H1 (cell line): ENCODE data around the gene SLC23A3. TPM values are rescaled to one million over a fixed set of nuclear protein-coding genes. Genes with fewer than 3 reads are reported as not detected.
"Not testable (repeated sequence)": the region's sequence is repeated elsewhere in the genome, so short reads cannot be mapped to it uniquely, and the experiment has no call there.

Experiments used
- CTCF ChIA-PET: fragments of 300-600 bp; sonication (Branson Sonifier 250); formaldehyde crosslinking; loops from one replicate; lab custom pipeline; 2021; ENCODE audit not compliant: partially characterized antibody; lab: Charles Lee
- POLR2A ChIA-PET: fragments of 300-600 bp; sonication (Branson Sonifier 250); formaldehyde crosslinking; loops from one replicate; lab custom pipeline; 2021; ENCODE audit warnings: inconsistent platforms; ENCODE audit not compliant: partially characterized antibody; lab: Charles Lee
- DNase-seq, 2 experiments: peaks; one replicate each; pipeline versions ENCODE4 v3.0.0 to v3.0.0-alpha.2; 2010 to 2022; ENCODE audit warnings: low spot score in 2 of 2, low read depth in 1 of 2, mixed read lengths in 1 of 2
- FAIRE-seq: peaks from 2 replicates; lab custom pipeline; 2011; peaks lifted over from hg19 to GRCh38; lab: Jason Lieb, UNC
- H2AFZ ChIP-seq: 2 replicates; pipeline ENCODE4 v1.8.1; 2012; ENCODE audit warnings: low read length, inconsistent platforms
- H2AK5ac ChIP-seq: 2 replicates; pipeline ENCODE4 v1.6.1; 2013; ENCODE audit warnings: low read depth, low read length
- H2BK120ac ChIP-seq: replicated peaks from 2 replicates; pipeline ENCODE3; 2013; ENCODE audit warnings: low read depth, low read length, inconsistent platforms
- H2BK12ac ChIP-seq: 2 replicates; pipeline ENCODE4 v1.6.1; 2013; ENCODE audit warnings: low read depth, low read length
- H2BK15ac ChIP-seq: 2 replicates; pipeline ENCODE4 v1.6.1; 2013; ENCODE audit warnings: low read length
- H2BK20ac ChIP-seq: 2 replicates; pipeline ENCODE4 v1.6.1; 2013; ENCODE audit warnings: low read length
- H2BK5ac ChIP-seq: 2 replicates; pipeline ENCODE4 v1.6.1; 2013; ENCODE audit warnings: low read depth, low read length
- H3K14ac ChIP-seq: 2 replicates; pipeline ENCODE4 v1.6.1; 2013; ENCODE audit warnings: inconsistent platforms; ENCODE audit not compliant: insufficient read length
- H3K18ac ChIP-seq: 2 replicates; pipeline ENCODE4 v1.6.1; 2013; ENCODE audit warnings: low read length; ENCODE audit errors: extremely low read depth
- H3K23ac ChIP-seq: 2 replicates; pipeline ENCODE4 v1.6.1; 2013; ENCODE audit warnings: inconsistent platforms; ENCODE audit not compliant: insufficient read length
- H3K23me2 ChIP-seq: 2 replicates; pipeline ENCODE4 v1.6.1; 2013; ENCODE audit warnings: low read depth, low read length
- H3K27ac ChIP-seq: 2 replicates; pipeline ENCODE4 v1.6.1; 2011; ENCODE audit warnings: low read depth, low read length, inconsistent platforms
- H3K27me3 ChIP-seq, 4 experiments: replicated peaks in 1 of 4; 1 replicate in 1 of 4; 2 replicates in 3 of 4; pipeline versions ENCODE4 v1.6.1 to v1.8.1; 2011 to 2013; ENCODE audit warnings: low read length in 3 of 4, mild to moderate bottlenecking in 3 of 4, inconsistent platforms in 2 of 4, mixed read lengths in 2 of 4, moderate library complexity in 1 of 4; ENCODE audit not compliant: control insufficient read depth in 3 of 4, insufficient read depth in 3 of 4; ENCODE audit errors: extremely low read depth in 1 of 4
- H3K36me3 ChIP-seq, 4 experiments: 2 replicates each; pipeline versions ENCODE4 v1.6.1 to v1.8.1; 2011 to 2013; ENCODE audit warnings: mild to moderate bottlenecking in 4 of 4, low read length in 3 of 4, moderate library complexity in 2 of 4, control low read depth in 1 of 4, inconsistent platforms in 1 of 4; ENCODE audit not compliant: insufficient read depth in 4 of 4, control insufficient read depth in 2 of 4
- H3K4ac ChIP-seq: replicated peaks from 2 replicates; pipeline ENCODE3; 2013; ENCODE audit warnings: low read length, low read depth, mixed read lengths, inconsistent platforms; ENCODE audit not compliant: insufficient read length
- H3K4me1 ChIP-seq, 4 experiments: replicated peaks in 1 of 4; 1 replicate in 1 of 4; 2 replicates in 3 of 4; pipeline versions ENCODE4 v1.6.1 to v1.8.1; 2011 to 2013; ENCODE audit warnings: low read length in 3 of 4, inconsistent platforms in 2 of 4, mixed read lengths in 1 of 4; ENCODE audit not compliant: insufficient read depth in 4 of 4, control insufficient read depth in 3 of 4
- H3K4me2 ChIP-seq, 2 experiments: 2 replicates each; pipeline versions ENCODE4 v1.6.1 to v1.8.1; 2011 to 2013; ENCODE audit warnings: low read depth in 2 of 2, low read length in 2 of 2, control low read depth in 1 of 2, inconsistent platforms in 1 of 2, mild to moderate bottlenecking in 1 of 2; ENCODE audit not compliant: insufficient read depth in 1 of 2
- H3K4me3 ChIP-seq, 4 experiments: fragments of 200-600, 300-600 bp in 1 of 4; sonication (generic), shearing (Covaris generic), sonication (Bioruptor Twin) in 1 of 4; 2 replicates each; pipeline versions ENCODE4 v1.5.1 to v1.8.1; 2011 to 2016; ENCODE audit warnings: low read length in 4 of 4, low read depth in 3 of 4, control low read depth in 2 of 4, inconsistent platforms in 2 of 4, mild to moderate bottlenecking in 2 of 4, mixed read lengths in 1 of 4, moderate library complexity in 1 of 4; ENCODE audit not compliant: insufficient read depth in 2 of 4; ENCODE audit errors: extremely low read depth in 1 of 4
- H3K56ac ChIP-seq: replicated peaks from 2 replicates; pipeline ENCODE3; 2013; ENCODE audit warnings: low read depth, mild to moderate bottlenecking, mixed read lengths, low read length, inconsistent platforms; ENCODE audit not compliant: insufficient read length
- H3K79me1 ChIP-seq: 2 replicates; pipeline ENCODE4 v1.6.1; 2013; ENCODE audit warnings: low read depth, low read length, control low read depth
- H3K79me2 ChIP-seq, 2 experiments: 2 replicates each; pipeline versions ENCODE4 v1.6.1 to v1.8.1; 2012 to 2013; ENCODE audit warnings: low read length in 2 of 2, mild to moderate bottlenecking in 2 of 2, inconsistent platforms in 1 of 2; ENCODE audit not compliant: insufficient read depth in 2 of 2, control insufficient read depth in 1 of 2
- H3K9ac ChIP-seq, 4 experiments: replicated peaks in 1 of 4; 1 replicate in 1 of 4; 2 replicates in 3 of 4; pipeline versions ENCODE4 v1.6.1 to v1.8.1; 2011 to 2013; ENCODE audit warnings: low read depth in 3 of 4, low read length in 3 of 4, control low read depth in 2 of 4, mild to moderate bottlenecking in 2 of 4, moderate library complexity in 2 of 4, inconsistent platforms in 1 of 4; ENCODE audit errors: extremely low read depth in 1 of 4
- H3K9me3 ChIP-seq, 2 experiments: 2 replicates each; pipeline versions ENCODE4 v1.6.1 to v1.8.1; 2012 to 2013; ENCODE audit warnings: mild to moderate bottlenecking in 2 of 2, moderate library complexity in 2 of 2, control low read depth in 1 of 2, inconsistent platforms in 1 of 2, low read depth in 1 of 2, low read length in 1 of 2, mixed read lengths in 1 of 2; ENCODE audit not compliant: insufficient read depth in 2 of 2
- H4K20me1 ChIP-seq, 2 experiments: replicated peaks in 1 of 2; 2 replicates each; pipeline versions ENCODE3 to v1.8.1; 2011 to 2013; ENCODE audit warnings: inconsistent platforms in 2 of 2, low read length in 2 of 2, mild to moderate bottlenecking in 1 of 2; ENCODE audit not compliant: insufficient read depth in 2 of 2, control insufficient read depth in 1 of 2
- H4K5ac ChIP-seq: 2 replicates; pipeline ENCODE4 v1.6.1; 2013; ENCODE audit warnings: low read length, low read depth, mixed read lengths, inconsistent platforms; ENCODE audit not compliant: insufficient read length
- H4K8ac ChIP-seq: 2 replicates; pipeline ENCODE4 v1.8.0; 2013; ENCODE audit warnings: mild to moderate bottlenecking, moderate library complexity, low read length, inconsistent platforms; ENCODE audit not compliant: insufficient read depth; ENCODE audit errors: extremely low read depth
- H4K91ac ChIP-seq: replicated peaks from 2 replicates; pipeline ENCODE3; 2013; ENCODE audit warnings: low read length, mixed read lengths, inconsistent platforms; ENCODE audit not compliant: insufficient read length
- WGBS, 2 experiments: shearing (Covaris generic) in 1 of 2; methylation state at CpG; one replicate each; pipeline versions ENCODE4 v1.1.6 to v1.1.7; 2013 to 2015; ENCODE audit warnings: low lambda C conversion rate in 2 of 2, mixed read lengths in 2 of 2, inconsistent platforms in 1 of 2, low coverage in 1 of 2, missing lambda C conversion rate in 1 of 2; ENCODE audit not compliant: insufficient replicate concordance in 2 of 2, insufficient coverage in 1 of 2, insufficient read length in 1 of 2; ENCODE audit errors: extremely low coverage in 1 of 2, missing lambda C conversion rate in 1 of 2; 5-methylcytosine and 5-hydroxymethylcytosine counted together
- polyA plus RNA-seq, 7 experiments: library from polyadenylated mRNA; depleted of rRNA in 3 of 7; stranded (reverse) in 5 of 7; unstranded in 2 of 7; fragments of >200 nt in 5 of 7; fragments of 200-250 nt in 2 of 7; gene quantifications; 1 replicate in 5 of 7; 2 replicates in 1 of 7; 4 replicates in 1 of 7; pipeline versions ENCODE4 v1.2.1 to v1.2.3, GENCODE V29; 2011 to 2013; ENCODE audit warnings: missing spikeins in 2 of 7, mixed read lengths in 2 of 7
- total RNA-seq: library from RNA; stranded (reverse); fragmentation: NEBNext Ultra II Directional; extraction: Animal tissue kit (Norgen Biotek cat#: 25700); gene quantifications from 2 replicates; pipeline ENCODE4 v1.2.1, GENCODE V29; 2021

Gene SLC23A3
- total and polyA plus RNA-seq, 2 of the 8 experiments (the other 6 are each of a cell fraction or from before 2014, with no cell fraction given) = 0.35 to 0.84 TPM

GRCh38 chr2:219201331-219201730 lies 31.5 kb upstream of the SLC23A3 start:
- H3K56ac ChIP-seq, H3K18ac ChIP-seq, H2BK20ac ChIP-seq, H3K4me3 ChIP-seq, H3K14ac ChIP-seq, H2AFZ ChIP-seq, H2BK15ac ChIP-seq, H3K4ac ChIP-seq, H4K91ac ChIP-seq, H3K27me3 ChIP-seq, H4K5ac ChIP-seq, H3K4me2 ChIP-seq, H3K36me3 ChIP-seq, H4K8ac ChIP-seq, H3K9ac ChIP-seq, H3K23me2 ChIP-seq, H2BK120ac ChIP-seq, H3K4me1 ChIP-seq, FAIRE-seq, H4K20me1 ChIP-seq, H3K79me2 ChIP-seq, H2AK5ac ChIP-seq, H3K79me1 ChIP-seq, H3K27ac ChIP-seq, H3K9me3 ChIP-seq, H3K23ac ChIP-seq, H2BK5ac ChIP-seq, H2BK12ac ChIP-seq, DNase-seq: not testable (repeated sequence)
- POLR2A ChIA-PET = interaction anchor here (1.1 to 2.3 kb wide), 2 partner anchors 9 to 18 kb away, joined by 3 to 6 read pairs; partner anchors contain the start of gene ABCB6
- CTCF ChIA-PET = interaction anchor here (1.1 to 3.5 kb wide), 4 partner anchors 10 to 94 kb away, joined by 3 to 9 read pairs (median 6); no protein-coding TSS in a partner anchor
- 98% methylated on average over 5 of the region's 21 CpGs; no CpG with 5 or more reads in 1 of the 2 experiments for WGBS, 2 experiments
